Measurements from ENCODE around the gene HOXB6. TPM values are rescaled to one million over a fixed set of nuclear protein-coding genes. Genes with fewer than 3 reads are reported as not detected.

HOXB6 gene
- total RNA-seq, 1 donor from 2014 or later = 0.52 TPM

- no peaks in the 10 kb centered on the region for H3K36me3 Mint-ChIP-seq (ENCODE audit: low read depth)
- intact Hi-C loops (cut with micrococcal nuclease) = no loop called here
- no peak overlapping the region for H3K27ac Mint-ChIP-seq
- H3K9me3 Mint-ChIP-seq = no peaks in the 10 kb centered on the region
- peaks cover 16% of the 10 kb centered on the region for H3K4me1 Mint-ChIP-seq (ENCODE audit: low read depth)
- no peak for DNase-seq (ENCODE audit: low spot score)
- peaks cover 83% of the 10 kb centered on the region for H3K27me3 Mint-ChIP-seq (ENCODE audit: low read depth)
- H3K4me3 Mint-ChIP-seq (ENCODE audit: low read depth) = no peak overlapping the region
These were observed 2.3 kb upstream of the HOXB6 start for GRCh38 chr17:48606892-48607614.

- Mint-ChIP-seq H3K36me3 (ENCODE audit: low read depth) (no peaks in the 10 kb centered on the region), H3K4me3 (ENCODE audit: low read depth) (no peak overlapping the region), H3K9me3 (no peaks in the 10 kb centered on the region), H3K27ac (no peak overlapping the region), H3K27me3 (ENCODE audit: low read depth) (peaks cover 85% of the 10 kb centered on the region), H3K4me1 (ENCODE audit: low read depth) (peaks cover 14% of the 10 kb centered on the region)
- no peak for DNase-seq (ENCODE audit: low spot score)
- intact Hi-C loops (cut with micrococcal nuclease) = no loop called here
These were observed 1.5 kb upstream of the HOXB6 start for GRCh38 chr17:48605991-48606891.

GRCh38 chr17:48605409-48605919 lies 678 bp upstream of the HOXB6 start:
- DNase-seq (ENCODE audit: low spot score) = no peak
- peaks cover 7% of the 10 kb centered on the region for H3K4me1 Mint-ChIP-seq (ENCODE audit: low read depth)
- no peak overlapping the region for H3K4me3 Mint-ChIP-seq (ENCODE audit: low read depth)
- H3K36me3 Mint-ChIP-seq (ENCODE audit: low read depth) = no peaks in the 10 kb centered on the region
- intact Hi-C loops (cut with micrococcal nuclease) = no loop called here
- no peak overlapping the region for H3K27ac Mint-ChIP-seq
- H3K9me3 Mint-ChIP-seq = no peaks in the 10 kb centered on the region
- peaks cover 86% of the 10 kb centered on the region for H3K27me3 Mint-ChIP-seq (ENCODE audit: low read depth)

- intact Hi-C loops (cut with micrococcal nuclease) = no loop called here
- peaks cover 7% of the 10 kb centered on the region for H3K4me1 Mint-ChIP-seq (ENCODE audit: low read depth)
- peaks cover 90% of the 10 kb centered on the region for H3K27me3 Mint-ChIP-seq (ENCODE audit: low read depth)
- no peaks in the 10 kb centered on the region for H3K9me3 Mint-ChIP-seq
- no peak overlapping the region for H3K27ac Mint-ChIP-seq
- no peak overlapping the region for H3K4me3 Mint-ChIP-seq (ENCODE audit: low read depth)
- H3K36me3 Mint-ChIP-seq (ENCODE audit: low read depth) = no peaks in the 10 kb centered on the region
- DNase-seq (ENCODE audit: low spot score) = no peak
These were observed 622 bp downstream of the HOXB6 start for GRCh38 chr17:48603959-48604769.

- no peak for DNase-seq (ENCODE audit: low spot score)
- Mint-ChIP-seq H3K27me3 (ENCODE audit: low read depth) (peaks cover 94% of the 10 kb centered on the region), H3K36me3 (ENCODE audit: low read depth) (no peaks in the 10 kb centered on the region), H3K27ac (no peak overlapping the region), H3K9me3 (no peaks in the 10 kb centered on the region), H3K4me3 (ENCODE audit: low read depth) (no peak overlapping the region), H3K4me1 (ENCODE audit: low read depth) (peaks cover 21% of the 10 kb centered on the region)
- intact Hi-C loops (cut with micrococcal nuclease) = no loop called here
These were observed 3.0 kb downstream of the HOXB6 start for GRCh38 chr17:48601539-48602425.

GRCh38 chr17:48601207-48601538 lies 3.6 kb downstream of the HOXB6 start:
- H3K36me3 Mint-ChIP-seq (ENCODE audit: low read depth) = peaks cover 3% of the 10 kb centered on the region
- no peak overlapping the region for H3K4me3 Mint-ChIP-seq (ENCODE audit: low read depth)
- no peaks in the 10 kb centered on the region for H3K9me3 Mint-ChIP-seq
- H3K4me1 Mint-ChIP-seq (ENCODE audit: low read depth) = peaks cover 27% of the 10 kb centered on the region
- intact Hi-C loops (cut with micrococcal nuclease) = no loop called here
- no peak overlapping the region for H3K27ac Mint-ChIP-seq
- DNase-seq (ENCODE audit: low spot score) = no peak
- peaks cover 95% of the 10 kb centered on the region for H3K27me3 Mint-ChIP-seq (ENCODE audit: low read depth)

GRCh38 chr17:48600244-48601098 lies 4.3 kb downstream of the HOXB6 start:
- Mint-ChIP-seq H3K27ac (no peak overlapping the region), H3K9me3 (no peaks in the 10 kb centered on the region), H3K36me3 (ENCODE audit: low read depth) (peaks cover 3% of the 10 kb centered on the region), H3K27me3 (ENCODE audit: low read depth) (peaks cover 97% of the 10 kb centered on the region), H3K4me3 (ENCODE audit: low read depth) (no peak overlapping the region), H3K4me1 (ENCODE audit: low read depth) (peaks cover 27% of the 10 kb centered on the region)
- no peak for DNase-seq (ENCODE audit: low spot score)
- intact Hi-C loops (cut with micrococcal nuclease) = no loop called here

GRCh38 chr17:48599354-48599753 lies 5.4 kb downstream of the HOXB6 start:
- intact Hi-C loops (cut with micrococcal nuclease) = no loop called here
- peaks cover 29% of the 10 kb centered on the region for H3K4me1 Mint-ChIP-seq (ENCODE audit: low read depth)
- no peaks in the 10 kb centered on the region for H3K9me3 Mint-ChIP-seq
- peaks cover 3% of the 10 kb centered on the region for H3K36me3 Mint-ChIP-seq (ENCODE audit: low read depth)
- no peak overlapping the region for H3K27ac Mint-ChIP-seq
- H3K4me3 Mint-ChIP-seq (ENCODE audit: low read depth) = no peak overlapping the region
- DNase-seq (ENCODE audit: low spot score) = no peak
- H3K27me3 Mint-ChIP-seq (ENCODE audit: low read depth) = peaks cover 95% of the 10 kb centered on the region

- Mint-ChIP-seq H3K9me3 (no peaks in the 10 kb centered on the region), H3K27me3 (ENCODE audit: low read depth) (peaks cover 94% of the 10 kb centered on the region), H3K27ac (no peak overlapping the region), H3K4me1 (ENCODE audit: low read depth) (peaks cover 33% of the 10 kb centered on the region), H3K36me3 (ENCODE audit: low read depth) (peaks cover 3% of the 10 kb centered on the region), H3K4me3 (ENCODE audit: low read depth) (no peak overlapping the region)
- intact Hi-C loops (cut with micrococcal nuclease) = loop anchor here (1.0 kb wide), 1 partner anchor 15 kb away; no protein-coding TSS in a partner anchor
- DNase-seq (ENCODE audit: low spot score) = no peak
These were observed 6.0 kb downstream of the HOXB6 start for GRCh38 chr17:48598736-48599135.

- Mint-ChIP-seq H3K9me3 (no peaks in the 10 kb centered on the region), H3K27me3 (ENCODE audit: low read depth) (peaks cover 94% of the 10 kb centered on the region), H3K36me3 (ENCODE audit: low read depth) (peaks cover 3% of the 10 kb centered on the region), H3K27ac (no peak overlapping the region), H3K4me1 (ENCODE audit: low read depth) (peaks cover 40% of the 10 kb centered on the region), H3K4me3 (ENCODE audit: low read depth) (peak overlapping the region; percentile 80)
- DNase-seq (ENCODE audit: low spot score) = no peak
- intact Hi-C loops (cut with micrococcal nuclease) = loop anchor here (1.0 kb wide), 2 partner anchors 15 to 20 kb away; no protein-coding TSS in a partner anchor
These were observed 6.8 kb downstream of the HOXB6 start for GRCh38 chr17:48597778-48598631.

GRCh38 chr17:48597528-48597777 lies 7.3 kb downstream of the HOXB6 start:
- intact Hi-C loops (cut with micrococcal nuclease) = loop anchor here (1.0 kb wide), 1 partner anchor 21 kb away; no protein-coding TSS in a partner anchor
- Mint-ChIP-seq H3K9me3 (no peaks in the 10 kb centered on the region), H3K4me1 (ENCODE audit: low read depth) (peaks cover 44% of the 10 kb centered on the region), H3K36me3 (ENCODE audit: low read depth) (peaks cover 3% of the 10 kb centered on the region), H3K27ac (no peak overlapping the region), H3K27me3 (ENCODE audit: low read depth) (peaks cover 94% of the 10 kb centered on the region), H3K4me3 (ENCODE audit: low read depth) (peak overlapping the region; percentile 80)
- no peak for DNase-seq (ENCODE audit: low spot score)
